ENCODE results near the gene PARP12.

Gene PARP12

DNA sequence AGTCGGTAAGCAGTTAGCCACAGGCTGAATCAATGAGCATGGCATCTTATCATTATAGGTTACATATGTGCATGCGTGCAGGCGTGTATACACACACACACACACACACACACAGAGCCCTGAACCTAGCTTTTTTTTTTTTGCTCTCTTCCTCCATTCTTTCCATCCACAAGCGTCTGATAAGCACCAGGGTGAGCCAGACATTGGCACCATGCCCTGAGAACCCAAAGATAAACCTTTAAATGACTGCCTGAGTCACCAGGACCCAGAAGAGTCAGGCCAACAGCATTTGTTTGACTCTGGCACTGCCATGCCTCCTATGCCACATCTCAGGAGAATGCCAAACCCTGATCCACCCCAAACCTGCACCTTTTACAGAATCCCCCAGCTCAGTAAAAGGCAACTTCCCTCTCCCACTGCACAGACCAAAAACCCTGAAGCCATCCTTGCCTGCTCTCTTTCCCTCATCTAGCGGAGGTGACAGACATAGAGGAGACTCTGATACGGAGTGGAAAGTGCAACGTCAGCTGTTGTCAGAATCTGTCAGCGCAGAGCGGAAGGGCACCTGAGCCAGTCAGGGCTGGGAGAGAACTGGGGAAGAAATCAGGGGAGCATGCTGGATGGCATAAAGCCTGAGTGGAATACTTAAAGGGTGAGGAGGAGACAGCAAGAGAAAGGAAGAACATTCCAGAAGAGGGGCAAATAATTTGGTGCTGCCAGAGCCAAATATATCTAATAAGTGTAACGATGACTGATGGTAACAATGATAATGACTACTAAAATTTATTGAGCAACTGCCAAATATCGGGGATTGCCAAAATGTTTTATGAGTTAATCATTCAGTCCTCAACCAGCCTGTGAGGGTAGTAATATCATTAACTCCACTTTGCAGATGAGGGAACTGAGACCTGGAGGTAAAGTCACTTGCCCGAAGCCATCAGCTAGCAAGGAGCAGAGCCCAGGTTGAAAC, 3.2 kb downstream of the PARP12 start:
- in situ Hi-C loops (cut with HindIII; ENCODE audit: low sequenced_read_pairs): no loop called here

DNA sequence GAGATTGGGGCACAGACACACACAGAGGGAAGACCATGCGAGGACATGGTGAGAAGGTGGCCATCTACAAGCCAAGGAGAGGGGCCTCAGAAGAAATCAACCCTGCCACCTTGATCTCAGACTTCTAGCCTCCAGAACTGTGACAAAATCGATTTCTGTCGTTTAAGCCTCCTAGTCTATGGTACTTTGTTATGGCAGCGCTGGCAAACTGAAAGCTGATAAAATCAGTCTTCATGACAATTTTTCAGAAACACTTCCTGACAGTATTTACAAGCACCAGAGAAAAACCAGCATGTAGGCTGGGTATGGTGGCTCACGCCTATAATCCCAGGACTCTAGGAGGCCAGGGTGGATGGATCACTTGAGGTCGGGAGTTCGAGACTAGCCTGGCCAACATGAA, 4.2 kb downstream of the PARP12 start:
- in situ Hi-C loops (cut with HindIII; ENCODE audit: low sequenced_read_pairs): no loop called here

DNA sequence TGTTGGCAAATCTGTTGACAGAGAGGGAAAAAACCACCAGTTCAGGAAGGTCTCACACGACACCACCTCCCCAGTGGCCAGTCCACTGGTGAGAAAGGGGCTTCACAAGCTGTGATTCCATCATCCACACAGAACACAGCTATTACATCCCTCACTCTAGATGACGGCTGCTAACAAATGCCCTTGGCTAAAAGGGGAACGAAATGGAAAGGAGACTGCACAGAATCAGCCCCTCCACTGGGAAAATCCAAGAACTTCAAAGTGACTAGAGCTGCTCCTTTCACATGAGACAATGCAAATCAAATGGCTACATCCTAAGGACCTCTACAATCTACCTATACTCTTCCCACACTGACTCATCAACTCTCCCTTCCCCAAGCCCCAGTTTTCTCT, 5.6 kb downstream of the PARP12 start:
- in situ Hi-C loops (cut with HindIII; ENCODE audit: low sequenced_read_pairs): no loop called here

DNA sequence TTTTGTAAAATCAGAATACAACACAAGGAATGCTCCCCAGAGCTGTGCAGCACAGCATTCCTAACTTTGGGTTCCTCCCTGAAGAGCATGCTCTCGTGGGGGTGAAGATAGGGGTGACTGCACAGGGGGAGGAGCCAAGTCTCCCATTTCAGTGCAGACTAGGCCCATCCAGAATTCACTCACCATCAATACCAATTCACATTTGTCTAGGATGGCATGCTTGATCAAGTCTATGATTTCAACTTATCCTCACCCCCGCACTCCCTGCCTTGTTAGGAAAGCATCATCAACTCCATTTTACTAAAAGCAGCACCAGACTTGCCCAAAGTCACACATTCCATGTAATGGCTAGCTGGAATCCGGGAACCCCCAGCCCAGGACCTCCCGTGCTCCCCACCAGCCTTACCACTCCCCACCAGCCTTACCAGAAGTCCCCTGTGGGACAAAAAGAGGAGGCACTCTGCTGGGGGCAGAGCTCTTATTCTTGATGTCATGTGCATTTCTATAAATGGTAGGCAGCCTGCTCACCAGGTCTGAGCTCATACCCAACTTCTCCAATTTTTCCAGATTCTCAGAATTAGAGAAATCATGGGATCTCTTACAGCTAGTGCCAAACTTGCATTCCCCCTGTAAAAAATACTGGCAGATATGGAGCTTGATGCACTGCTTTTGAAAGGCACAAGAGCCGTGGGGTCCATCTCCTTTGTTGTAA, 6.2 kb downstream of the PARP12 start:
- in situ Hi-C loops (cut with HindIII; ENCODE audit: low sequenced_read_pairs): no loop called here

DNA sequence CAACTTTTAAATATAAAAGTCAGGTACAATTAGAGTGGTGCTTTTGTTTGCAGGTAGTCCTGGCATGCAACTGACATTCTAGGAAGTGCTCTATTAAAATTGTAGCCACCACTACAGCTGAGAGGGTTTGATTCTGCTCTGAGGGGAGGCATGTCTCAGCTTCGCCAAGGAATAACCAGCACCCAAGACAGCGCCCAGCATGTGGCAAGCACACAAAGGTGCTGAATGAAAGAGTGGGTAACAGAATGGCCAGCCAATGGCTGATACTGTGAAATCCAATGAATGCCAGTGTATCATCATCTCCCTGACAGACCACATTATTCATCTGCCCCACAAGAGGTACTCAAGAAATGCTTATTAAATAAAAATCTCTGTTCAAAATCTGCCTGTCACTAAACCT, 6.9 kb downstream of the PARP12 start:
- in situ Hi-C loops (cut with HindIII; ENCODE audit: low sequenced_read_pairs): no loop called here

DNA sequence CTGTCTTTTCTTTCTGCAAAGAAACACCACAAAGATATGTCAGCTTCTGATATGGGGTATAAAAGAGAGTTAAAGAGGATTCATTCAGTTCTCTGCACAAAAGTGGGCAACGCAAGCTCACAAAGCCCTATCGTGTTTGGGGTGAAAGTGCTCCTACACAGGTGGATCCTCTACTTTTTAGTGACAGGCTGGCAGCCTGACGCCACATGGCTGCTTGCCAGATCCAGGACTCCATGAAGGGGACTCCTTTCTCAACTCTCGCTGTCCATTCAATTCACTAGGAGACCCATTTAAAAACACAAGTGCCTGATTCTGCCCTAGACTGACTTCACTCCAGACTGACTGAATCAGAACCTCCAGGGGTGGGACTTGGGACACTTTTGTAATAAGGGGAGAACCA, 8.0 kb downstream of the PARP12 start:
- in situ Hi-C loops (cut with HindIII; ENCODE audit: low sequenced_read_pairs): no loop called here

DNA sequence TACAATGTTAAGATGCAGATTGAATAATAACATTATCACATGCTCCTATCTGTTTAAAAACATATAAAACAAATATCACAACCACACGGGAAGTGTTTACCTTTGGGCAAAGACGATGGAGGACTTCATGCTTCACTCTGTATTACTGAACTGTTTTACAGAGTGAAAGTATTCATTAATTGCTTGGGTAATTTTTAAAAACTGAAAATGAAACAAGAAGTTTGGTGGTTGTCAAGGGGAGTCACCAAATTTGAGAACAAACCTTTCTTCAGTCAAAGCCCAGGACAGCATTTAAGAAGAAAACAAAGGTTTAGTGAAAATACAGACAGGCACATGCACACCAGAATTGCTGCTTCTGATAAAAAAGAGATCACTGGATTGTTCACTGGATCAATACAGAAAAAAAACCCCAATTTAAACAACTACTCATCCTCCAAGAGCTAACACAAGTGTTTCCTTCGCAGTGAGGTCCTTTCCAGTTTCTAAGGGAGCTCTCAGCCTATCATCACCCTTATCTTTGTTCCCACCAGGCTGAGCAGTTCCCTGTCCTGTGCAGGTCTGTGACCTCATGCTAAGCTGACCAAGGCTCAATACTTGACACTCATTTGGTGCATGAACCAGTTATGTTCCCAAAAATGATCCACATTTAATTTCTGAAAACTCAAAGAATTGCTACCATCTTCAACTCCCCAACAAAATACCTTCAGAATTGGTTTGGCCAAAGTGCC, 8.8 kb downstream of the PARP12 start:
- in situ Hi-C loops (cut with HindIII; ENCODE audit: low sequenced_read_pairs): no loop called here

DNA sequence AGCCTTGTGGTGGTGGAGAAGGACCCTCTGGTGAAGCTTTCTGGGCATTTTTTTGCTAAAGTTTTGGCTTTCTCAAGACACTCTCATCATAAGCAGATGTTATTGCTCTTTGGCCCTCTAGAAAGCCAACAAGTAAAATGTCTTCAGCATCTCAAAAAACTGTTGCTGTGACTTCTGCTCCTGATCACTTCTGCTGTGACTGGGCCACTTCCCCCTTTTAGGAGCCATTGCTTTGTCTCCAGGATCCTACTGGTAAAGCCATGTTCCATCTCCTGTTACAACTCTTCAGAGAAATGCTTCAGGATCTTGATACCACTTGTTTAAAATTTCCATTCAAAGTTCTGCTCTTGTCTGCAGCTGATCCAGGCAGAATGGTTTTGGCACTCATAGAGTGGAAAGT, 10.9 kb downstream of the PARP12 start:
- in situ Hi-C loops (cut with HindIII; ENCODE audit: low sequenced_read_pairs): no loop called here

DNA sequence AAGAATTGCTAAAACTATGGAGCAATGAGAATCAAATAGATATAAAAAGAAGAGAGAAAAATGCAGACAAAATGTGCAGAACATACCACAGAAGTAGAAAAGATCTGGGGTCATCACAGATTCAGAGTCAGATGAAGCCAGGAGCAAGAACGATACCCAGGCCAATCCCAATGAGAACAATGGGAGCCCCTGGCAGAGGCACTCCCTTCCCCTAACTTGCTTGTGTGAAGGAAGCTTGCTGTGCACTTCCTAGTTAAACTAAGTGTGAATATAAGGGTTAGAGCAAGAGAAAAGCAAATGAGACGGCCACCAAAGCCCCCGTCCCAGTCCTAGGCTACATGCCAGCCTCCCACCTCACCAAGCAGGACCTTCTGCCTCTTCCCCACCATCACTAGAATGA, 12.7 kb downstream of the PARP12 start:
- in situ Hi-C loops (cut with HindIII; ENCODE audit: low sequenced_read_pairs): no loop called here

DNA sequence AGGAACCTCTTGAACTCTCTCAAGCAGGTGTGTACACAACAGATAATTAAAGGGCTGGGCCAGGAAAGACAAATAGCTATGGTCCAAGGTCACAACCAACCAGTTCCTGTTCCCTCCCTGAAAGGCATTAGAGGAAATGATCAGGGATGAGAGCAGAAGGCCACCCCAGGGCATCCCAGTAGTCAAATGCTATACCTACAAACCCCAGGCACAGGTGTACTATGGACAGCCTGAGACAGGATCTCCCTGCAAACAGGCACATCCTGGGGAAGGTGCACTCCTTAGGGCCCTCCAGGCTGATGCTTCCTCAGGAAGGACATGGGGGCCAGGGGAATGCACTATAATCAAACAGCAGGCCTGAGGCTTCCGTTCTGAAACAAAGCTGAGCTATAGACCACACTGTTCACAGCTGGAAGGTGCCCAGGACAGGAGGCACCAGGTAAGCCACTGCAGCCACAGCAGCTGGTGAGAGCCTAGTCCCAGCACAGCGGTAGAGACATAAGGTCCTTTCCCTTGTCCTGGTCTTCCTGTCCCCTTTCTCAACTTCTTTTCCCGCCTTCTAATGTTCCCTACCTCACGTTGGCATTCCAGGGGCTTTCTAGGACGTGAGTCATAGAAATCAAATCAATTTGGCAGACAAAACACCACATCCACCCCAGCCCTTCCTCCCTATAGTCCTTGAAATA, 13.3 kb downstream of the PARP12 start:
- in situ Hi-C loops (cut with HindIII; ENCODE audit: low sequenced_read_pairs): no loop called here

DNA sequence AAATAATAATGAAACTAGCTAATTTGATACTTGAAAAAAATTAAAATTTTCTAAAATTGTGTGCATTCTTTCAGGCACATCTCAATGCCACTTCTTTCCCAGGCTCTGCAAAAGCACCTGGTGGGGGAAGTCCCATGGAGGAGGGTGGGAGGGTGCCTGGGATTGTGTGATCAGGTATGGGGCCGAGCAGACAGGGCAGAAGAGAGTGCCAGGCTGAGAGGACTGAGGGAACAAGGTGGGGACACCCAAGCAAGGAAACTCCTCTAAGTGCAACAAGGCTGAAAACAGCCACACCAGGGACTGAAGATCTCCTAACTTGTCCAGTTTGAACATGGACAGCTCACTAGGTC, 13.8 kb downstream of the PARP12 start:
- in situ Hi-C loops (cut with HindIII; ENCODE audit: low sequenced_read_pairs): no loop called here

DNA sequence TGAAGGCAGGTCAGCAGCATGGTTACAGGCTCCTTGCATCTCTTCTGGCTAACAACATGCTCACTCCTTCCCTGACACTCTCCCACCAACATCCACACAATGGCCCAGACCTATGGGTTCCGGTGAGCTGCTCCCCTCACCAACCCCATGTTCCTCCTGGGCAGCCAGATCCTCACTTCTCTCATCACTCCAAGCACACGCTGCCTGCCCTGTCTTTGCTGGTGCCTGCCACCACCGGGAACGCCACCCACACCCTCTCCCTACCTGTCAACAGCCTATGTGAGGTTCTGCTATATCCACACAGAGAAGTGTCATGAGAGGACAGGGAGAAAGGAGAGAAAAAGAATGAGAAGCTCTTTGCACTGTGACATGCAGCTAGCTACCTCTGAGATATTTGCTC, 14.6 kb downstream of the PARP12 start:
- in situ Hi-C loops (cut with HindIII; ENCODE audit: low sequenced_read_pairs): no loop called here

DNA sequence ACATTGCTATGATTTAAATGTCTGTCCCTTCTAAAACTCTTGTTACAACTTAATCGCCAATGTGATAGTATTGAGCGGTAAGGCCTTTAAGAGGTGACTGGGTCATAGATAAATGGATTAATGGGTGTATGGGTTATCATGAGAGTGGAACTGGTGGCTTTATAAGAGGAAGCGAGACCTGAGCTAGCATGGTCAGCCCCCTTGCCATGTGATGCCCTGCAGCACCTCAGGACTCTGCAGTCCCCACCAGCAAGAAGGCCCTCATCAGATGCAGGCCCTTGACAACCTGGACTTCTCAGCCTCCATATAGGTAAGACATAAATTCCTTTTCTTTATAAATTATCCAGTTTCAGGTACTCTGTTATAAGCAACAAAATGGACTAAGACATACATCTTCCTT, 15.6 kb downstream of the PARP12 start:
- in situ Hi-C loops (cut with HindIII; ENCODE audit: low sequenced_read_pairs): no loop called here

DNA sequence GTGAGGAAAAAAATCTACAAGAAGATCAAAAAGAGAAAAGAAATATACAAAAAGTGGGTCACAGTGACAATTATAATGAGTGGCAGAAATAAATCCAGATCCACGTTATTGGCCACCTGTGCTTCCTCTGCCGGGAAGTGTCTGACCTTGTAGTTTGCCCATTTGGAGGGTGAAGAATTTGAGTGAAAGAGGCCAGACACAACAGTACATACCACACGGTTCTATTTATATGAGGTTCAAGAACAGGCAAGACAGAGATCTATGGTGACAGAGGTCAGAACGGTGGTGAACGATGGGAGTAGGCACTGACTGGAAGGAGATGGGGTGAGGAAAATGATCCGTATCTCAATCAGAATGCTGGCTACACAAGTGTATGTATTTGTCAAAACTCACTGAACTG, 17.1 kb downstream of the PARP12 start:
- in situ Hi-C loops (cut with HindIII; ENCODE audit: low sequenced_read_pairs): no loop called here

DNA sequence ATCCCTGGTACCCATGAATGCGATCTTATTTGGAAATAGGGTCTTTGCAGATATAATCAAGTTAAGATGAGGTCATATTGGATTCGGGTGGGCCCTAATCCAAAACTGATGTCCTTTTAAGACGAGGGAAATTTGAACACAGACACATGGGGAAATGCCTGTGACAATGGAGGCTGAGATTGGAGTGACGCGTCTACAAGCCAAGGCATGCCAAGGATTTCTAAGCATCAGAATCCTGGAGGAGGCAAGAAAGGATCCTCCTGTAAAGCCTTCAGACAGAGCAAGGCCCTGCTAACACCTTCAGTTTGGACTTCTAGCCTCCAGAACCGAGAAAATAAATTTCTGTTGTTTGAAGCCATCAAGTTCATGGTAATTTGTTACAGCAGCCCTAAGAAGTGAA, 18.5 kb downstream of the PARP12 start:
- in situ Hi-C loops (cut with HindIII; ENCODE audit: low sequenced_read_pairs): no loop called here

DNA sequence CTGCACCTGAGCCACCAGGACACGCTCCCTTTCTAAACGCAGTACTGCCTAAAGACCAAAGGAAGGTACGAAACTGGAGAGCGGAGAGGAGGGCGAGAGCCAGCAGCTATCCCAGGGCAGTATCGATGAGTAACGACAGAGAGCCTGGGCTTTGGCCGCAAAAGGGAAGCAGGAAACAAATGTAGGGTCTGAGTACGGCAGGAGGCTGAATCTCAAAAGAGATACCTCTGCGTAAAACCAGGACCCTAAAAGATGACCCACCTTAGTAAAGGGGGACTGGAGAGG, 20.4 kb downstream of the PARP12 start:
- in situ Hi-C loops (cut with HindIII; ENCODE audit: low sequenced_read_pairs): no loop called here

DNA sequence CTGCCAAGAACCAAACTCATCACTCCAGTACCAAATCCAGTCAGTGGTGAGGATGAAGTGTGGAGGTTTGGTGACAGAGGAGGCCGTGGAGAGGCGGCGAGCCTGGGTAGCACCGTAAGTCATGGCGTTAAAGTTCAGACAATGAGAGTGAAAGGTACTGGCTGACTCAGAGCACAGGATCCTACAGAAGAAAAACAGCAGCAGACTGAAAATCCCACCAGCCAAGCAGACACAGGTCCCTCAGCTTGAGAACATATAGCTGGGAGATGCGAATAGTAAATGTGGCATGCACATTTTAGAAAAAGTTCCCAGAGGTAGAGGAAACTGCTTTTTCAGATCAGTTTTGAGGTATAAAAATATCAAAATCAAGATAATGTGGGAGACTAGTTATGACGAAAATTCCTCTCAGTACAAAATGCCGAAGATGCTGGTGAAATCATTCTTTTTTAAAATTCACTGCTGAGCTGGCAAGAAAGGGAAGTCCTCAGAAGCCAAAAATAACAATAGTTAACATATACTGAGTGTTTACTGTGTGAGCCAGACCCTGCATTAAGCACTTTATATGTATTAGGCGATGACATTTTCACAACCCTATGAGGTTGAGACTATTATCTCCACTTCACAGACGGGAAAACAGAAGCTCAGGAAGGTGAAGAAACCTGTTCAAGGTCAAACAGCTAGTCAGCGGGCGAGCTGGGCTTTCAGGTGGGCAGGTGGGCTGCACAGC, 20.9 kb downstream of the PARP12 start:
- in situ Hi-C loops (cut with HindIII; ENCODE audit: low sequenced_read_pairs): no loop called here

DNA sequence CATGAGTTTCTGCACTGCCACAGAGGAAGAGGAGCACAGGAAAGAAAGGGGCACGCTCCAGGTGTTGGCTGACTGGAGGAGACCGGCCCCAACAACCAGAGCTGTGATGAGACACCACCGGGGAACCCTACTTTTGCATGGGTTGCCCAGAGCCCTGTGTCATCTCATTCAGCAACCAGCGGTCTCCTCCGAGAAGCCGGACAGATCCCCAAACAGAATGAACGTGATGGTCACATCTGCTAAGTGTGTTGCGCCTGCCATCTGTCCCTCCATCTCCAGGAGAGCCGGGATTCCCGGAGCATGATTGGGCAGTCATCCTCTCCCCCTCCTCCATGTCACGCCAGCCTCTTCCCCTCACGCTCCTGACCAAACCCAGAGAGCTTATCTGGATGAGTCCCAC, 22.9 kb downstream of the PARP12 start:
- in situ Hi-C loops (cut with HindIII; ENCODE audit: low sequenced_read_pairs): no loop called here

DNA sequence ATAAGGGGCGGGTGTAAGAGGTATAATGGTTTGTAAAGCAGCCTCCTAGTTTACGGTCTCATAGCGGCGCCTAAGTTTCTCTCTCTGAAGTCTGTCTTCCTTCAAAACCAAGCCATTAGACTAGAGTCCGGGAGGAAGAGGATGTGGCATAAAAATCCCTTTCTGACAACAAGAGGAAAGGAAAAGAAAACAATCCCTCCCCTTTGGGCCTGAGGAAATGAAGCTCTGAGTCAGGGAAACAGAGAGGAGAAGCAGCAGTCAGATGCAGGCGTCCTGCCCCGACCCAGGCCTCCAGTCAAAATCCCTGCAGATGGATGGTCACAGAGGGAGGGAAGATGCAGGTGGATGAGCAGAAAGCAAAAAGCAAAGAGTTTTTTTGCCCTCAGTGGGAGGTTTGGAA, 23.7 kb downstream of the PARP12 start:
- in situ Hi-C loops (cut with HindIII; ENCODE audit: low sequenced_read_pairs): no loop called here

DNA sequence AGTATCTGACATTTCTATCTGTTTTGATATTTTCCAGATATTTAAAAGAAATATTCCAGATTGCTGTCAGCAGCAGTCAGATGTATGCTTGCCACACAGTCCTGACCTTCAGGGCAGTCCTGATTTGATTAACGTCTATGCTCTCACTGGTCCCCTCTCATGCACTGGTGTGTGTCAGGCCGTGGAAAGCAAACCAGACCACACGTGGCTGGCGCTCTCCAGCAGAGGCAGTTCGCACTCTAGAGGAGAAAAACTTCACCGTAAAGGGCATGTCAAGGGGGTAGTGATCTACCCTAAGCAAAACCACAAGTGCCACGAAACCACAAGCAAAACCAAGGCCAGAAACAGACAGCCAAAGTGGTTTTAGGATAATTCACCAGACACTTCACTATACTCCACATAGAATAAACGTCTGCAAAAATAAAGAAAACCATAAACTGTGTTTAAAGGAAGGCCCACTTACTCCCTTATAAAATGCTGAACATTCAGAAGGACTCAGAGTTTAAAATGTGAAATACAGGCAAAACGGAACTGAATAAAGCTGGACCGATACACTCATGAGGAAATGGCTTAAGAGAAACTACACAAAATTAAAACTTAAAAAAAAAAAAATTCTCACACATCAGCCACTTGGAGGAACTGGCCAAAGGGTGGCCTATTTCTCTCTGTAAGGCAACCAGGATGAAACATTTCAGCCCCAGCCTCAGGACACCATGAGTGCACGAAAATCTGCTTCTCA, 26.4 kb downstream of the PARP12 start:
- in situ Hi-C loops (cut with HindIII; ENCODE audit: low sequenced_read_pairs): no loop called here
